Progenitor cell of endocrine pancreas (in vitro differentiated cells): ENCODE data around the gene ABHD17C. TPM values are rescaled to one million over a fixed set of nuclear protein-coding genes. Genes with fewer than 3 reads are reported as not detected.

Source experiments
- DNase-seq: peaks from one replicate; pipeline ENCODE4 v3.0.0; 2021; ENCODE audit warnings: low spot score; ENCODE audit not compliant: unreplicated experiment
- H3K27ac Mint-ChIP-seq: 2 replicates; pipeline ENCODE4 v1.8.0; 2021; ENCODE audit warnings: mild to moderate bottlenecking, moderate library complexity, mixed read lengths
- H3K27me3 Mint-ChIP-seq: 2 replicates; pipeline ENCODE4 v1.8.0; 2021; ENCODE audit warnings: mixed read lengths
- H3K36me3 Mint-ChIP-seq: 2 replicates; pipeline ENCODE4 v1.8.0; 2022; ENCODE audit warnings: mixed read lengths; ENCODE audit not compliant: insufficient read depth
- H3K4me1 Mint-ChIP-seq: 2 replicates; pipeline ENCODE4 v1.8.0; 2021; ENCODE audit warnings: low read depth, mixed read lengths
- H3K4me3 Mint-ChIP-seq: 2 replicates; pipeline ENCODE4 v1.8.0; 2021; ENCODE audit warnings: low read depth, mild to moderate bottlenecking, moderate library complexity, mixed read lengths
- H3K9me3 Mint-ChIP-seq: 2 replicates; pipeline ENCODE4 v1.8.0; 2021; ENCODE audit warnings: low read depth, mixed read lengths
- total RNA-seq: library from RNA; stranded (reverse); gene quantifications from 2 replicates; pipeline ENCODE4 v1.2.1, GENCODE V29; 2021
- TF ChIP-seq, protein P1 (sequence below): fragments of 200-600 bp; sonication (generic); IDR thresholded peaks from one replicate; pipeline ENCODE4 v1.5.0; 2021; ENCODE audit warnings: antibody characterized with exemption, mild to moderate bottlenecking; ENCODE audit not compliant: unreplicated experiment

Gene ABHD17C
- total RNA-seq, 1 donor from 2014 or later, result 19.8 TPM

DNA sequence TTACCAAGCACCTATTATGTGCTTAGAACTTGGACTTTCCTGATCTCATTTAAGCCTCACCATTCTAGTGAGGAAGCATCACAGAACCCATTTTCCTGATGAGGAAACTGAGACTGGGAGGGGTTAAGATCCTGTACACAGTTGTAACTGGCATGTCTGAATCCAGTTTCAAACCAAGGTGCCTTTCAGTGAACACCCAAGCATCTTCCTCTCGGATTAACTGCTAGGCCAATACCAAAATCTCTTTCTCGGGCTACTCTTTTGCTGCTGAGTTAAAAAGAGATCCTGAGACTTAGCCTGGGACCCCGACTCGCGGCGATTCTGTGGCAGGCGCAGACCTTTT, 83.5 kb downstream of the ABHD17C start:
- H3K27me3 Mint-ChIP-seq, result peaks cover 64% of the 10 kb centered on the region
- no peaks in the 10 kb centered on the region for H3K36me3 Mint-ChIP-seq
- H3K4me3 Mint-ChIP-seq, result no peak overlapping the region
- H3K4me1 Mint-ChIP-seq, result peaks cover 7% of the 10 kb centered on the region
- DNase-seq, result no peak
- no peaks in the 10 kb centered on the region for H3K9me3 Mint-ChIP-seq
- TF ChIP-seq, protein P1, sequence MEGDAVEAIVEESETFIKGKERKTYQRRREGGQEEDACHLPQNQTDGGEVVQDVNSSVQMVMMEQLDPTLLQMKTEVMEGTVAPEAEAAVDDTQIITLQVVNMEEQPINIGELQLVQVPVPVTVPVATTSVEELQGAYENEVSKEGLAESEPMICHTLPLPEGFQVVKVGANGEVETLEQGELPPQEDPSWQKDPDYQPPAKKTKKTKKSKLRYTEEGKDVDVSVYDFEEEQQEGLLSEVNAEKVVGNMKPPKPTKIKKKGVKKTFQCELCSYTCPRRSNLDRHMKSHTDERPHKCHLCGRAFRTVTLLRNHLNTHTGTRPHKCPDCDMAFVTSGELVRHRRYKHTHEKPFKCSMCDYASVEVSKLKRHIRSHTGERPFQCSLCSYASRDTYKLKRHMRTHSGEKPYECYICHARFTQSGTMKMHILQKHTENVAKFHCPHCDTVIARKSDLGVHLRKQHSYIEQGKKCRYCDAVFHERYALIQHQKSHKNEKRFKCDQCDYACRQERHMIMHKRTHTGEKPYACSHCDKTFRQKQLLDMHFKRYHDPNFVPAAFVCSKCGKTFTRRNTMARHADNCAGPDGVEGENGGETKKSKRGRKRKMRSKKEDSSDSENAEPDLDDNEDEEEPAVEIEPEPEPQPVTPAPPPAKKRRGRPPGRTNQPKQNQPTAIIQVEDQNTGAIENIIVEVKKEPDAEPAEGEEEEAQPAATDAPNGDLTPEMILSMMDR, result no peak
- no peak overlapping the region for H3K27ac Mint-ChIP-seq

DNA sequence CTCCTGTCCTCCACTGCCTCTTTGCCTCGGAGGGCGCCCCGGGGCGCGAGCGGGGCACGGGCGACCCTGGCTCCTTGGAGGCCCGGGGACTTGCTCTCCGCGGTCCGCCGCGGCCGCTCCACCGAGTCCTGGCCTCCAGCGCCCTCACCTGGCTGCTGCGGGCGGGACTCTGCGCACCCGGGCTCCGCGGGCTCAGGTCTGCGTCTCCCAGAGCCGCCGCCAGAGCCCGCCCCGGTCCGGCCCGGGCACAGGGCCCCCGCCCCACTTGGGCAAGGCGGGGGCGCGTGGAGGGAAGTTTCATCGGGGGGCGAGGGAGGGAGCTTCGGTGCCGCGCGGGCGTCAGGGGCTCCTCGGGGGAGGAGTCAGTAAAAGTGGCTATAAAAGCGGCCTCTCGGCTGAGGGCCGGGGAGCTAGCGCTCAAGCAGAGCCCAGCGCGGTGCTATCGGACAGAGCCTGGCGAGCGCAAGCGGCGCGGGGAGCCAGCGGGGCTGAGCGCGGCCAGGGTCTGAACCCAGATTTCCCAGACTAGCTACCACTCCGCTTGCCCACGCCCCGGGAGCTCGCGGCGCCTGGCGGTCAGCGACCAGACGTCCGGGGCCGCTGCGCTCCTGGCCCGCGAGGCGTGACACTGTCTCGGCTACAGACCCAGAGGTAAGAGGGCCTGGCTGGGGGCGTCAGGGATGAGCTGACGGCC, 84.0 kb downstream of the ABHD17C start, which contains the start of gene CEMIP:
CEMIP (plus strand) TSS at position 407 of the 694 bp plus-strand sequence. CDS start 94,510 bp downstream, outside the sequence.
- Mint-ChIP-seq H3K9me3 (no peaks in the 10 kb centered on the region), H3K36me3 (no peaks in the 10 kb centered on the region), H3K4me3 (peak within 1 kb of the TSS; percentile 63), H3K27ac (no peak within 1 kb of the TSS), H3K27me3 (peaks cover 66% of the 10 kb centered on the region), H3K4me1 (peaks cover 7% of the 10 kb centered on the region)
- TF ChIP-seq, protein P1, result peak; percentile 86
- peak; percentile 84 for DNase-seq

DNA sequence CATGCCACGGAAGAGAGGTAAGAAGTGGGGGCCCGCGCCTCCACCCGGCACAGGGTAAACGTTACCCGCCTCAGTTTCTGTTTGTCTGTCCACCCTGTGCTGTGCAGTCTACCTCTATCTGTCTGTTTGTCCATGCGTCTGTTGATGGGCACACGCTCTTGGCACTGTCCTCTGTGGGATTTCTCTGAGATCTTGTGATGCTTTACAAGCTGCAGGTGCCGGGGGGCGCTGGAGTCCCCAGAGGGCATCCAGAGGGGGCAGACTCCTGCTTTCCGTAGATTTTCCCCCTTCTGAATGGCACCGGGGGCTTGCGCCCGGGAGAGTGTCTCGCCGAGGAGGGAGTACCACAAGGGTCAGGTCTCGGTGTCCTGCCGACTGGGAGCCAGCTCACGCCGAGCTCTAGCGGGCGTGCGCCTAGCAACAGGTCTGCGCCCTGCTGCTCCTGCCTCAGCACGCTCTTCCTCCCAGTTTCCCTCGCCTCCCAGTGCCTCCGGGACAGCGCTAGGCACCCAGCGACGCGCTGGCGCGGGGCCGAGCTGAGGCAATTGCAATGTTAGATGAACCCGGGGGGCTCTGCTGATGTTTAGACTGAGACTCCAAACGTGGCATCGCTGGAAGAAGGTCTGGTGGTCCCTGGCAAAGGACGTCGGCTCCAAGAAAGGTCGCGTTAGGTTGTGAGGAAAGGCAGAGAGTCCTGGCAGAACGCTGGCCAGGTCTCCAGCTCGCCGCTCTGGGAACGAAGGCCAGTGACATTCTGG, 84.7 kb downstream of the ABHD17C start:
- no peaks in the 10 kb centered on the region for H3K36me3 Mint-ChIP-seq
- no peaks in the 10 kb centered on the region for H3K9me3 Mint-ChIP-seq
- H3K27me3 Mint-ChIP-seq, result peaks cover 69% of the 10 kb centered on the region
- peaks cover 7% of the 10 kb centered on the region for H3K4me1 Mint-ChIP-seq
- H3K27ac Mint-ChIP-seq, result no peak overlapping the region
- TF ChIP-seq, protein P1, result no peak
- DNase-seq, result no peak
- H3K4me3 Mint-ChIP-seq, result peak overlapping the region; percentile 63

DNA sequence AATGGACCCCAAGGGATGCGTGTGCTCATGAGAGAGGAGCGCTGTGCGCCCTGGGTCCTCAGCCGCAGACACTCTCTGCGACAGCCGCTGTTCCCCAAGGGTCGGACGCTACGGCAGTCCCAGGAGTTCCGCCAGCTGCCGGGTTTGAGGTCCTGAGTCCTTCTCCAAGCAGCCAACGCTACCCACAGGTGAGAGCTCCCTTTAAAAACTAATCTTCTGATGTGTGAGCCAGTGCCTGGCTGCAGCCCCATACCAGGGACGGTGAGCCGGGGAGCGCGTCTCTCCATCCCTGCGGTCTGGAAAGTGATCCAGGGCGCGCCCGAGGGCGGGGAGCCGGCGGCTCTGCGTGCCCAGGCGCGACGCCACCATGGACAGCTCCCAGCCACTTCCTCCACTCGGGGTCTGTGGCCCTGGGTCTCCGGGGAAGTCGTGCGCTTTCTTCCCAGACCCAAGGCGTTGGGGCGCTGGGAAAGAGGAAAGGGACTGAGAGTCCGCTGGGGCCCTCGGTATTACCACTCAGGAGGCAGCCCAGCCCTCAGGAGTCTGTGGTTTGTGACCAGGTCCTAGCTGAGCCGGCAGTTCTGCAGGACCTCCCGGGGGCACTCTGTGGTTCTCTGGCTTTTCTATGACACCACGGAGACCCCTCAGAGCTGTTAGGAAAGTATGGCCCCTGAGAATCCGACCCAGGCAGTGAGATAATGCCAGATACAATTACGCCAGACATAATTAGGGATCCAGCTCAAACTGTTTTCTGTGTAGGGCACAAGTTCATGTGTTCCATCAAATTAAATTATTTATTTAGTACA, 85.5 kb downstream of the ABHD17C start:
- Mint-ChIP-seq H3K36me3 (no peaks in the 10 kb centered on the region), H3K27ac (no peak overlapping the region), H3K4me3 (peak overlapping the region; percentile 63), H3K9me3 (no peaks in the 10 kb centered on the region), H3K27me3 (peaks cover 72% of the 10 kb centered on the region), H3K4me1 (peaks cover 7% of the 10 kb centered on the region)
- peak; percentile 83 for DNase-seq
- TF ChIP-seq, protein P1, result no peak

DNA sequence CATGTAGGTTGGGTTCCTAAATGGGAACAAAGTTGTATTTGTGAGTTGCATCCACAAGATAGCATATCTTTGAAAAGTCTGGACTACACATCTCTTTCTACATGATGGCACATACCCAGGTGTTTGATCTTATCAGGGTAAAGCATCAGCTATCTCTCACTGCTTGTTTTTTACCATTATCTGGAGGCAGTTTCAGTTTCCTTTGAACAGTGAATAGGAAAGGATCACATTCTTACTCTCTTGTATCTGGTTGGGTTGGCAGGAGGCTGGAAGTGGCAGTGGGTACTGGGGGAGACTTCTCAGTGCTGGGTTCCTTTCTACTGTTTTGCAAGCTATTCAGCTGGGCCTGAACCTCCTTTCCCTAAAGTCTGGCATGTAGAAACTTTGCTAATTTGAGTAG, 88.2 kb downstream of the ABHD17C start:
- Mint-ChIP-seq H3K27me3 (peaks cover 55% of the 10 kb centered on the region), H3K9me3 (no peaks in the 10 kb centered on the region), H3K4me3 (no peak overlapping the region)

More for the DNA sequence above, 88.2 kb downstream of the ABHD17C start:
- Mint-ChIP-seq H3K27ac (no peak overlapping the region), H3K36me3 (no peaks in the 10 kb centered on the region), H3K4me1 (peaks cover 7% of the 10 kb centered on the region)
- no peak for DNase-seq
- TF ChIP-seq, protein P1, result no peak
